ENCODE data around the gene TPSD1.
"Not testable (repeated sequence)": the region's sequence is repeated elsewhere in the genome, so short reads cannot be mapped to it uniquely, and the experiment has no call there.

TPSD1 gene

GRCh38 chr16:1287982-1288670 is 32.3 kb downstream of the TPSD1 start:
- no peak overlapping the region for H3K4me3 ChIP-seq (ENCODE audit: control insufficient read depth, low read depth, low read length)
- DNase-seq (ENCODE audit: low read depth): no peak
- TF ChIP-seq CTCF (IDR thresholded peaks at IDR 0.05; ENCODE audit: control insufficient read depth, insufficient read depth, low read depth, low read length, missing control alignments): no peak

GRCh38 chr16:1288813-1289476 is 33.1 kb downstream of the TPSD1 start:
- H3K4me3 ChIP-seq (ENCODE audit: control insufficient read depth, low read depth, low read length): no peak overlapping the region
- no peak for DNase-seq (ENCODE audit: low read depth)
- no peak for TF ChIP-seq CTCF (IDR thresholded peaks at IDR 0.05; ENCODE audit: control insufficient read depth, insufficient read depth, low read depth, low read length, missing control alignments)

DNA sequence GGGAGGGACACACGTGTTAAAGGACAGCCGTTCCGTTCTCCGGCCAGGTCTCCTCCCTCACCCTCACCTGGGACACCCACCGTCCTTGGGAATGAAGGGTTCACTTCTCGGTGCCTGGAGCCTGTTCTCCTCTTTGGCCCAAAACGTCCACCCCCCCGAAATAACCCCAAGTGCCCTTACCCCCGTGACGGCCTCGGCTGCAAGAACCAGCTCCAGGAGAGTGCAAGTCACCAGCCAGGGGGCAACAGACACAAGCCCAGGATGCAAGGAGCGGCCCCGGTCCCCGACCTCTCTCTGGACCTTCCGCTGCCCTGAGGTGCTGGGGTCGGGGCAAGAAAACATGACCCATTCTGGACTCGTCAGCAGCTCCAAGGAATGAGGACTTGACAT is 33.6 kb downstream of the TPSD1 start:
- DNase-seq (ENCODE audit: low read depth): no peak
- TF ChIP-seq CTCF (IDR thresholded peaks at IDR 0.05; ENCODE audit: control insufficient read depth, insufficient read depth, low read depth, low read length, missing control alignments): no peak
- no peak overlapping the region for H3K4me3 ChIP-seq (ENCODE audit: control insufficient read depth, low read depth, low read length)

DNA sequence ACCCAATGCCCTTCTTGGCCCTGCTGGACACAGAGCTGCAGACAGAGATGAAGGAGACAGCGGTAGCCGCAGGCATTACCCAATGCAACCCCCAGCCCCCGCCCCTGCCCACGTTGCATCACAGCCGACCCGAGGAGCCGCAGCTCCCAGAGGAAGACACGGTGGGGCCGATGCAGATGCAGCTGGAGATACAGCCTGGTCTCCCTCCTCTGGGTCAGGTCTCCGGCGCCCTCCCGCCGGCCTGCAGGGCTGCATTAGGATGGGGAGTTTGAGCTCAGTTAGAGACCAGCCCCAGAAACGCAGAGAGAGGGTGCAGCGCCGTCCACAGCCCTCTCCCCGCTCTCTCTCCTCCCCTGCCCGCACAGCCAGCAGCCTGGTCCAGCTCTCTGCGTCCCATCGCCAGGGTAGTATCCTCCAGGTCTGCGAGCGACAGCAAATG is 34.2 kb downstream of the TPSD1 start:
- TF ChIP-seq CTCF (IDR thresholded peaks at IDR 0.05; ENCODE audit: control insufficient read depth, insufficient read depth, low read depth, low read length, missing control alignments): no peak
- no peak overlapping the region for H3K4me3 ChIP-seq (ENCODE audit: control insufficient read depth, low read depth, low read length)
- DNase-seq (ENCODE audit: low read depth): no peak

- TF ChIP-seq CTCF (IDR thresholded peaks at IDR 0.05; ENCODE audit: control insufficient read depth, insufficient read depth, low read depth, low read length, missing control alignments): no peak
- no peak overlapping the region for H3K4me3 ChIP-seq (ENCODE audit: control insufficient read depth, low read depth, low read length)
- no peak for DNase-seq (ENCODE audit: low read depth)
Observed at GRCh38 chr16:1290860-1291575, 35.1 kb downstream of the TPSD1 start.

- no peak for DNase-seq (ENCODE audit: low read depth)
- H3K4me3 ChIP-seq (ENCODE audit: control insufficient read depth, low read depth, low read length): no peak overlapping the region
- TF ChIP-seq CTCF (IDR thresholded peaks at IDR 0.05; ENCODE audit: control insufficient read depth, insufficient read depth, low read depth, low read length, missing control alignments): no peak
Observed at GRCh38 chr16:1291576-1291974, 35.7 kb downstream of the TPSD1 start.

DNA sequence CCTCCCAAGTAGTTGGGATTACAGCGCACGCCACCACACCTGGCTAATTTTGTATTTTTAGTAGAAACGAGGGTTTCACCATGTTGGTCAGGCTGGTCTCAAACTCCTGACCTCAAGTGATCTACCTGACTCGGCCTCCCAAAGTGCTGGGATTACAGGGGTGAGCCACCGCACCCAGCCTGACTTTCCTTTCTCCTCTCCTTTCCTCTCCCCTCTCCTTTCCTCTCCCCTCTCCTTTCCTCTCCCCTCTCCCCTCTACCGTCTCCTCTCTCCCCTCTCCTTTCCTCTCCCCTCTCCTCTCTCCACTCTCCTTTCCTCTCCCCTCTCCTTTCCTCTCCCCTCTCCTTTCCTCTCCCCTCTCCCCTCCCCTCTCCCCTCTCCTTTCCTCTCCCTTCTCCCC is 36.3 kb downstream of the TPSD1 start:
- DNase-seq (ENCODE audit: low read depth); H3K4me3 ChIP-seq (ENCODE audit: control insufficient read depth, low read depth, low read length): not testable (repeated sequence)

GRCh38 chr16:1292808-1293207 is 36.9 kb downstream of the TPSD1 start:
- DNase-seq (ENCODE audit: low read depth); H3K4me3 ChIP-seq (ENCODE audit: control insufficient read depth, low read depth, low read length): not testable (repeated sequence)
